Nephron progenitor cell (in vitro differentiated cells): ENCODE data around the gene ATXN3L.

Experiments
- DNase-seq: peaks from one replicate; pipeline ENCODE4 v3.0.0; 2021
- H3K27ac Mint-ChIP-seq: 2 replicates; pipeline ENCODE4 v1.8.0; 2021; ENCODE audit warnings: mild to moderate bottlenecking, moderate library complexity, mixed read lengths
- H3K27me3 Mint-ChIP-seq: 2 replicates; pipeline ENCODE4 v1.8.0; 2021; ENCODE audit warnings: mild to moderate bottlenecking, low read depth, mixed read lengths; ENCODE audit not compliant: poor library complexity
- H3K36me3 Mint-ChIP-seq: 2 replicates; pipeline ENCODE4 v1.8.0; 2021; ENCODE audit warnings: low read depth, mixed read lengths
- H3K4me1 Mint-ChIP-seq: 2 replicates; pipeline ENCODE4 v1.8.0; 2021; ENCODE audit warnings: mixed read lengths
- H3K4me3 Mint-ChIP-seq: 2 replicates; pipeline ENCODE4 v1.8.0; 2021; ENCODE audit warnings: mild to moderate bottlenecking, moderate library complexity, mixed read lengths
- H3K9me3 Mint-ChIP-seq: 2 replicates; pipeline ENCODE4 v1.8.0; 2021; ENCODE audit warnings: mild to moderate bottlenecking, moderate library complexity, mixed read lengths
- CTCF ChIP-seq: fragments of 200-600 bp; sonication (generic); IDR thresholded peaks from 2 replicates; pipeline ENCODE4 v1.5.0; 2021; ENCODE audit warnings: antibody characterized with exemption

ATXN3L gene

GRCh38 chrX:13283950-13284546, 35.8 kb downstream of the ATXN3L start:
- peaks cover 6% of the 10 kb centered on the region for H3K36me3 Mint-ChIP-seq
- H3K4me1 Mint-ChIP-seq: peaks cover 12% of the 10 kb centered on the region
- H3K27ac Mint-ChIP-seq: peak overlapping the region; percentile 45
- H3K9me3 Mint-ChIP-seq: peaks cover 46% of the 10 kb centered on the region
- H3K27me3 Mint-ChIP-seq: peaks cover 5% of the 10 kb centered on the region
- no peak overlapping the region for H3K4me3 Mint-ChIP-seq
- no peak for DNase-seq
- no peak for TF ChIP-seq CTCF

GRCh38 chrX:13283512-13283911, 36.3 kb downstream of the ATXN3L start:
- no peak overlapping the region for H3K4me3 Mint-ChIP-seq
- no peak for TF ChIP-seq CTCF
- no peak overlapping the region for H3K27ac Mint-ChIP-seq

GRCh38 chrX:13281289-13281688, 38.6 kb downstream of the ATXN3L start:
- H3K4me3 Mint-ChIP-seq: no peak overlapping the region
- peaks cover 6% of the 10 kb centered on the region for H3K36me3 Mint-ChIP-seq
- peaks cover 5% of the 10 kb centered on the region for H3K27me3 Mint-ChIP-seq
- peaks cover 6% of the 10 kb centered on the region for H3K4me1 Mint-ChIP-seq
- no peak overlapping the region for H3K27ac Mint-ChIP-seq
- H3K9me3 Mint-ChIP-seq: peaks cover 46% of the 10 kb centered on the region
- no peak for TF ChIP-seq CTCF
- no peak for DNase-seq

More at GRCh38 chrX:13283512-13283911, 36.3 kb downstream of the ATXN3L start:
- Mint-ChIP-seq H3K27me3 (peaks cover 5% of the 10 kb centered on the region), H3K4me1 (peaks cover 12% of the 10 kb centered on the region), H3K9me3 (peaks cover 45% of the 10 kb centered on the region), H3K36me3 (peaks cover 6% of the 10 kb centered on the region)
- no peak for DNase-seq

- H3K27ac Mint-ChIP-seq: no peak overlapping the region
- DNase-seq: no peak
- TF ChIP-seq CTCF: no peak
Observed at GRCh38 chrX:13279279-13280018, 40.4 kb downstream of the ATXN3L start.

GRCh38 chrX:13277539-13277938, 42.3 kb downstream of the ATXN3L start:
- Mint-ChIP-seq H3K4me3 (no peak overlapping the region), H3K4me1 (no peaks in the 10 kb centered on the region), H3K9me3 (peaks cover 27% of the 10 kb centered on the region), H3K27ac (no peak overlapping the region), H3K36me3 (no peaks in the 10 kb centered on the region), H3K27me3 (peaks cover 6% of the 10 kb centered on the region)
- TF ChIP-seq CTCF: no peak
- DNase-seq: no peak

More at GRCh38 chrX:13279279-13280018, 40.4 kb downstream of the ATXN3L start:
- Mint-ChIP-seq H3K36me3 (no peaks in the 10 kb centered on the region), H3K4me1 (peaks cover 6% of the 10 kb centered on the region), H3K27me3 (peaks cover 5% of the 10 kb centered on the region), H3K4me3 (no peak overlapping the region), H3K9me3 (peaks cover 39% of the 10 kb centered on the region)

- H3K9me3 Mint-ChIP-seq: peaks cover 28% of the 10 kb centered on the region
- no peaks in the 10 kb centered on the region for H3K4me1 Mint-ChIP-seq
- peaks cover 9% of the 10 kb centered on the region for H3K27me3 Mint-ChIP-seq
- no peaks in the 10 kb centered on the region for H3K36me3 Mint-ChIP-seq
- DNase-seq: no peak
- no peak overlapping the region for H3K4me3 Mint-ChIP-seq
- no peak for TF ChIP-seq CTCF
- no peak overlapping the region for H3K27ac Mint-ChIP-seq
Observed at GRCh38 chrX:13276991-13277390, 42.9 kb downstream of the ATXN3L start.
